ENCODE measurements around the gene RNF215. TPM values are rescaled to one million over a fixed set of nuclear protein-coding genes. Genes with fewer than 3 reads are reported as not detected.
A peak's percentile ranks its signal among the peaks of the same experiment; 100 is the strongest.

The RNF215 gene
- total RNA-seq, 1 experiment from 2014 or later = 48.8 TPM

- no TSS peak for BruUV-seq (replicated peaks)
- H3K4me1 Mint-ChIP-seq (ENCODE audit: low read depth, unreplicated experiment) = peaks cover 35% of the 10 kb centered on the region
- H3K36me3 Mint-ChIP-seq (ENCODE audit: insufficient read depth, unreplicated experiment) = peaks cover 52% of the 10 kb centered on the region
- peak within 1 kb of the TSS; percentile 94 for H3K4me3 Mint-ChIP-seq (ENCODE audit: low read depth, unreplicated experiment)
- CTCF ChIA-PET = interaction anchor here (0.6 to 1.8 kb wide), 6 partner anchors 18 to 93 kb away, joined by 3 to 10 read pairs (median 4); no protein-coding TSS in a partner anchor
- H3K27me3 Mint-ChIP-seq (ENCODE audit: unreplicated experiment) = no peaks in the 10 kb centered on the region
- TF ChIP-seq, protein P1, sequence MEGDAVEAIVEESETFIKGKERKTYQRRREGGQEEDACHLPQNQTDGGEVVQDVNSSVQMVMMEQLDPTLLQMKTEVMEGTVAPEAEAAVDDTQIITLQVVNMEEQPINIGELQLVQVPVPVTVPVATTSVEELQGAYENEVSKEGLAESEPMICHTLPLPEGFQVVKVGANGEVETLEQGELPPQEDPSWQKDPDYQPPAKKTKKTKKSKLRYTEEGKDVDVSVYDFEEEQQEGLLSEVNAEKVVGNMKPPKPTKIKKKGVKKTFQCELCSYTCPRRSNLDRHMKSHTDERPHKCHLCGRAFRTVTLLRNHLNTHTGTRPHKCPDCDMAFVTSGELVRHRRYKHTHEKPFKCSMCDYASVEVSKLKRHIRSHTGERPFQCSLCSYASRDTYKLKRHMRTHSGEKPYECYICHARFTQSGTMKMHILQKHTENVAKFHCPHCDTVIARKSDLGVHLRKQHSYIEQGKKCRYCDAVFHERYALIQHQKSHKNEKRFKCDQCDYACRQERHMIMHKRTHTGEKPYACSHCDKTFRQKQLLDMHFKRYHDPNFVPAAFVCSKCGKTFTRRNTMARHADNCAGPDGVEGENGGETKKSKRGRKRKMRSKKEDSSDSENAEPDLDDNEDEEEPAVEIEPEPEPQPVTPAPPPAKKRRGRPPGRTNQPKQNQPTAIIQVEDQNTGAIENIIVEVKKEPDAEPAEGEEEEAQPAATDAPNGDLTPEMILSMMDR (IDR thresholded peaks at IDR 0.05; ENCODE audit: unreplicated experiment) = no peak
- DNase-seq = peak; percentile 92
- intact Hi-C loops (cut with micrococcal nuclease; ENCODE audit: unreplicated experiment) = no loop called here
- peak within 1 kb of the TSS; percentile 96 for H3K27ac Mint-ChIP-seq (ENCODE audit: unreplicated experiment)
- no peaks in the 10 kb centered on the region for H3K9me3 Mint-ChIP-seq (ENCODE audit: low read depth, unreplicated experiment)
Observed at GRCh38 chr22:30356449-30357235, 30.6 kb downstream of the RNF215 start, which contains the start of the genes CCDC157 and SF3A1. CCDC157 (plus strand) TSS chr22:30357007; CDS start chr22:30366001, 8,994 bp downstream. SF3A1 (minus strand) TSS chr22:30356894; CDS start chr22:30356792, 102 bp downstream.

GRCh38 chr22:30354644-30355043, 32.6 kb downstream of the RNF215 start:
- Mint-ChIP-seq H3K4me1 (ENCODE audit: low read depth, unreplicated experiment) (peaks cover 35% of the 10 kb centered on the region), H3K27ac (ENCODE audit: unreplicated experiment) (peak overlapping the region; percentile 1), H3K9me3 (ENCODE audit: low read depth, unreplicated experiment) (no peaks in the 10 kb centered on the region), H3K36me3 (ENCODE audit: insufficient read depth, unreplicated experiment) (peaks cover 67% of the 10 kb centered on the region), H3K4me3 (ENCODE audit: low read depth, unreplicated experiment) (peak overlapping the region; percentile 94), H3K27me3 (ENCODE audit: unreplicated experiment) (no peaks in the 10 kb centered on the region)
- intact Hi-C loops (cut with micrococcal nuclease; ENCODE audit: unreplicated experiment) = no loop called here
- TF ChIP-seq, protein P1 (IDR thresholded peaks at IDR 0.05; ENCODE audit: unreplicated experiment) = no peak
- BruUV-seq (replicated peaks) = no TSS peak
- CTCF ChIA-PET = no interaction called here
- DNase-seq = no peak

DNA sequence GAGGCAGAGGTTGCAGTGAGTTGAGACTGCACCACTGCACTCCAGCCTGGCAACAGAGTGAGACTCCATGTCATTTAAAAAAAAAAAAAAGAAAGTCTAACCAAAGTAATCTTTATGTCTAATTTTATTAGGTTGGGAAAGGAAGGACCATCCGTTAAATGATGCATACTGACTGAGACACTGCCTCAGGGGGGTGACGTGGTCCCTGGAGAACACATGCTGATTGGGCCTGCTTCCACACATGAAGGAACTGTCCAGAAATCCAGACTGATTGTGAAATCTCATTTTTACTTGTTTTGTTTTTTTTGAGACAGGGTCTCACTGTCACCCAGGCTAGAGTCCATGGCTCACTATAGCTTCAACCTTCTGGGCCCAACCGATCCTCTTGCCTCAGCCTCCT, 36.0 kb downstream of the RNF215 start:
- H3K4me3 Mint-ChIP-seq (ENCODE audit: low read depth, unreplicated experiment) = no peak overlapping the region
- DNase-seq = no peak
- CTCF ChIA-PET = no interaction called here
- peaks cover 50% of the 10 kb centered on the region for H3K36me3 Mint-ChIP-seq (ENCODE audit: insufficient read depth, unreplicated experiment)
- TF ChIP-seq, protein P1 (IDR thresholded peaks at IDR 0.05; ENCODE audit: unreplicated experiment) = no peak
- no peaks in the 10 kb centered on the region for H3K9me3 Mint-ChIP-seq (ENCODE audit: low read depth, unreplicated experiment)
- no TSS peak for BruUV-seq (replicated peaks)
- intact Hi-C loops (cut with micrococcal nuclease; ENCODE audit: unreplicated experiment) = no loop called here
- H3K27me3 Mint-ChIP-seq (ENCODE audit: unreplicated experiment) = no peaks in the 10 kb centered on the region
- no peak overlapping the region for H3K27ac Mint-ChIP-seq (ENCODE audit: unreplicated experiment)
- H3K4me1 Mint-ChIP-seq (ENCODE audit: low read depth, unreplicated experiment) = peaks cover 23% of the 10 kb centered on the region

DNA sequence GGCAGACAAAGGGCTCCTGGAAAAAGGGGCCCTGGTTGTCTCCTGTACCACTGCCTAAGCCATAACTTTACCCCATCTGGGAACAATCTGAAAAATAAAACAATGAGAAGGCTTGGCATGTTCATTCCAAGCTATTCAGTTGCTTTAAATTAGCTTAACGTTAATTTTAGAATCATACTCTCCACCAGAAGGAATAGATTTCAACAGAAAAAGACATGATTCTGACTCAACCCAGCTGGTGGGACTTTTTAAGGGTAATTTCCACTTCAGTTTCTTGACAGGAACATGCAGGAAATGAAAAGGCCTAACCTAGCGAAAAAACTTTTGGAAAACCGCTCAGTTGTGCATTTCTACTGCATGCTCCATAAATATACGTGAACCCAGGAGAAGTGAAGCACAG, 38.4 kb downstream of the RNF215 start:
- Mint-ChIP-seq H3K36me3 (ENCODE audit: insufficient read depth, unreplicated experiment) (peaks cover 28% of the 10 kb centered on the region), H3K9me3 (ENCODE audit: low read depth, unreplicated experiment) (no peaks in the 10 kb centered on the region), H3K27ac (ENCODE audit: unreplicated experiment) (no peak overlapping the region), H3K4me3 (ENCODE audit: low read depth, unreplicated experiment) (no peak overlapping the region), H3K27me3 (ENCODE audit: unreplicated experiment) (no peaks in the 10 kb centered on the region), H3K4me1 (ENCODE audit: low read depth, unreplicated experiment) (peaks cover 4% of the 10 kb centered on the region)
- intact Hi-C loops (cut with micrococcal nuclease; ENCODE audit: unreplicated experiment) = no loop called here
- no TSS peak for BruUV-seq (replicated peaks)
- CTCF ChIA-PET = no interaction called here
- TF ChIP-seq, protein P1 (IDR thresholded peaks at IDR 0.05; ENCODE audit: unreplicated experiment) = no peak
- DNase-seq = no peak

Measured in Calu3 (cell line).